SK-N-SH (cell line): ENCODE measurements around the gene SLC22A23. TPM values are rescaled to one million over a fixed set of nuclear protein-coding genes. Genes with fewer than 3 reads are reported as not detected.
"Not testable (repeated sequence)": the region's sequence is repeated elsewhere in the genome, so short reads cannot be mapped to it uniquely, and the experiment has no call there.

Experiments
- CTCF ChIA-PET: fragments of 300-600, 350-600 bp; formaldehyde crosslinking; extraction: SDS; loops from one replicate; lab custom pipeline; 2021; lab: Yijun Ruan, JAX
- POLR2A ChIA-PET: fragments of 350-600 bp; sonication (Branson Sonifier 250); formaldehyde crosslinking; extraction: SDS; loops from one replicate; lab custom pipeline; 2020; ENCODE audit warnings: antibody characterized with exemption, inconsistent platforms; lab: Yijun Ruan, JAX
- DNase-seq: peaks from one replicate; pipeline ENCODE4 v3.0.0; 2012
- H2AFZ ChIP-seq: fragments of 200-600 bp; sonication (generic); 2 replicates; pipeline ENCODE4 v1.8.1; 2016; ENCODE audit warnings: antibody characterized with exemption, mild to moderate bottlenecking, low read depth
- H3F3A ChIP-seq: fragments of 200-600 bp; sonication (generic); replicated peaks from 2 replicates; pipeline ENCODE3; 2016; ENCODE audit warnings: antibody characterized with exemption, mild to moderate bottlenecking; ENCODE audit not compliant: insufficient read depth
- H3K27ac ChIP-seq, 2 experiments: fragments of 200-500 bp in 1 of 2; fragments of 200-600 bp in 1 of 2; sonication (Bioruptor generic) in 1 of 2; sonication (generic), shearing (Covaris generic) in 1 of 2; 2 replicates each; pipeline versions ENCODE4 v1.5.1 to v1.6.1; 2014 to 2016; ENCODE audit warnings: low read depth in 2 of 2, inconsistent platforms in 1 of 2, low read length in 1 of 2, mild to moderate bottlenecking in 1 of 2, mixed read lengths in 1 of 2
- H3K27me3 ChIP-seq: fragments of 200-600 bp; sonication (generic), shearing (Covaris generic); 2 replicates; pipeline ENCODE4 v1.6.1; 2016; ENCODE audit warnings: mixed run types; ENCODE audit not compliant: insufficient read depth
- H3K36me3 ChIP-seq, 2 experiments: fragments of 200-500 bp in 1 of 2; fragments of 200-600 bp in 1 of 2; sonication (Bioruptor generic) in 1 of 2; sonication (generic) in 1 of 2; replicated peaks in 1 of 2; 2 replicates each; pipeline versions ENCODE3 to v1.5.1; 2014 to 2016; ENCODE audit warnings: low read length in 1 of 2, mild to moderate bottlenecking in 1 of 2; ENCODE audit not compliant: insufficient read depth in 2 of 2, control insufficient read depth in 1 of 2
- H3K4me1 ChIP-seq, 2 experiments: fragments of 200-500 bp in 1 of 2; fragments of 200-600 bp in 1 of 2; sonication (Bioruptor generic) in 1 of 2; sonication (generic), shearing (Covaris generic) in 1 of 2; 2 replicates each; pipeline versions ENCODE4 v1.5.1 to v1.6.1; 2014 to 2016; ENCODE audit warnings: low read depth in 1 of 2, low read length in 1 of 2, mixed run types in 1 of 2; ENCODE audit not compliant: insufficient read depth in 2 of 2, control insufficient read depth in 1 of 2
- H3K4me2 ChIP-seq: fragments of 200-600 bp; sonication (generic), shearing (Covaris generic); 2 replicates; pipeline ENCODE4 v1.6.1; 2017; ENCODE audit warnings: mixed run types
- H3K4me3 ChIP-seq, 2 experiments: fragments of 200-500 bp in 1 of 2; fragments of 200-600 bp in 1 of 2; sonication (Bioruptor generic) in 1 of 2; sonication (generic), shearing (Covaris generic) in 1 of 2; 2 replicates each; pipeline versions ENCODE4 v1.5.1 to v1.8.1; 2014 to 2016; ENCODE audit warnings: low read depth in 2 of 2, inconsistent platforms in 1 of 2, low read length in 1 of 2, mild to moderate bottlenecking in 1 of 2, mixed read lengths in 1 of 2, moderate library complexity in 1 of 2
- H3K79me2 ChIP-seq: fragments of 200-600 bp; sonication (generic); 2 replicates; pipeline ENCODE4 v1.8.1; 2017; ENCODE audit warnings: mild to moderate bottlenecking; ENCODE audit not compliant: insufficient read depth
- H3K9ac ChIP-seq: fragments of 200-600 bp; sonication (generic); 2 replicates; pipeline ENCODE4 v1.6.1; 2017; ENCODE audit warnings: mixed run types
- H3K9me2 ChIP-seq: fragments of 200-600 bp; sonication (generic); 2 replicates; pipeline ENCODE4 v1.6.1; 2017; ENCODE audit warnings: mixed run types
- H3K9me3 ChIP-seq: fragments of 200-600 bp; sonication (generic); 2 replicates; pipeline ENCODE4 v1.6.1; 2017; ENCODE audit warnings: mixed run types, mild to moderate bottlenecking, moderate library complexity
- H4K20me1 ChIP-seq: fragments of 200-600 bp; sonication (generic); 2 replicates; pipeline ENCODE4 v1.6.1; 2017; ENCODE audit warnings: mild to moderate bottlenecking, mixed run types; ENCODE audit not compliant: insufficient read depth
- FOXM1 ChIP-seq: IDR thresholded peaks from 2 replicates; pipeline ENCODE4 v1.4.0; 2012; ENCODE audit warnings: low read depth, mild to moderate bottlenecking
- MEF2A ChIP-seq: IDR thresholded peaks from 2 replicates; pipeline ENCODE4 v1.4.0; 2012; ENCODE audit warnings: low read depth, borderline replicate concordance
- MXI1 ChIP-seq: IDR thresholded peaks from 2 replicates; pipeline ENCODE4 v1.6.1; 2012; ENCODE audit warnings: mild to moderate bottlenecking, low read depth, low read length, improper control_type of control experiment
- RFX5 ChIP-seq: IDR thresholded peaks from 2 replicates; pipeline ENCODE4 v1.6.1; 2012; ENCODE audit warnings: mild to moderate bottlenecking, improper control_type of control experiment, low read length
- TAF1 ChIP-seq: IDR thresholded peaks from 2 replicates; pipeline ENCODE4 v1.6.1; 2012; ENCODE audit warnings: low read depth, mild to moderate bottlenecking, low read length, moderate library complexity, borderline replicate concordance
- WGBS: methylation state at CpG from one replicate; pipeline ENCODE4 v1.1.6; 2017; ENCODE audit warnings: low lambda C conversion rate; 5-methylcytosine and 5-hydroxymethylcytosine counted together
- polyA plus RNA-seq, 3 experiments: library from polyadenylated mRNA; depleted of rRNA; stranded (reverse); fragments of >200 nt; gene quantifications; 2 replicates each; pipeline ENCODE4 v1.2.3, GENCODE V29; 2012
- TF ChIP-seq, protein P1 (sequence below): IDR thresholded peaks from 2 replicates; pipeline ENCODE4; 2012
- TF ChIP-seq, protein P2 (sequence below): fragments of 150-350 bp; IDR thresholded peaks from 2 replicates; pipeline ENCODE4 v1.6.1; 2016; ENCODE audit warnings: mild to moderate bottlenecking, low read depth, low read length
- TF ChIP-seq, protein P3 (sequence below): IDR thresholded peaks from 2 replicates; pipeline ENCODE4 v1.4.0; 2012; ENCODE audit warnings: low read depth, borderline replicate concordance
- TF ChIP-seq, protein P4 (sequence below): IDR thresholded peaks from 2 replicates; pipeline ENCODE4 v1.4.0; 2012; ENCODE audit warnings: low read depth

Gene SLC22A23
- polyA plus RNA-seq, 1 of the 3 experiments (the other 2 are of a cell fraction): not detected

DNA sequence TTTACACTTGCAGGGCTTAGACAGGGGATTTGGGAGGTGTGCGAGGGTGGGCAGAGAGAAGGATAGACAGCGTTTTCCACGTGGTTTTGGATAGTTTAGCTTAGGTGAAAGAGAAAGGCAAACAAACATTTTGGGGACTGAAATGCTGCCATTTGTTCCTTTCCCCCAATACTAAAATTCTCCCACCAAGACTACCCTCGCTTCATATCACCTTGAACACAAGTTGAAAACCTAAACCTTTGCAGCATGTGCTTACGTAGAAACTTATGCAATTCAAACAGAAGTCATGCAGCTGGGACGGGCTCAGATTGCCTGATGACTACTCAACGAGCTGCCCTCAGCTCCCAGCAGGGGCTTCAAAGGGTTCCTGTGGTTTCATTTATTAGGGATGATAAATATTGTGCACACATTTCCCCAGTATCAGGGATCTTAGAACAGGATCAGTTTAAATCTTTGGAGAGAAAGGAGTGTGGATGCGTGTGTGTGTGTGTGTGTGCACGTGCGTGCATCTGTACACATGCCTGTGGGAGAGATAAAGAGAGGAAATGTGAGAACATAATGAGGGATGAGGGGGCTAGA is 77.3 kb downstream of the SLC22A23 start:
- peaks cover 18% of the 10 kb centered on the region for H3K27me3 ChIP-seq
- H3K9me3 ChIP-seq: no peaks in the 10 kb centered on the region
- no peak overlapping the region for H2AFZ ChIP-seq
- no peaks in the 10 kb centered on the region for H3K36me3 ChIP-seq
- no peaks in the 10 kb centered on the region for H3K9me2 ChIP-seq
- no peak overlapping the region for H3K27ac ChIP-seq
- no peaks in the 10 kb centered on the region for H3K4me1 ChIP-seq
- 46% methylated on average over 10 of the region's 10 CpGs for WGBS
- H3K4me2 ChIP-seq: no peak overlapping the region
- no peak for TF ChIP-seq MXI1
- TF ChIP-seq TAF1: no peak
- no peak for TF ChIP-seq MEF2A
- TF ChIP-seq RFX5: no peak
- TF ChIP-seq, protein P1, sequence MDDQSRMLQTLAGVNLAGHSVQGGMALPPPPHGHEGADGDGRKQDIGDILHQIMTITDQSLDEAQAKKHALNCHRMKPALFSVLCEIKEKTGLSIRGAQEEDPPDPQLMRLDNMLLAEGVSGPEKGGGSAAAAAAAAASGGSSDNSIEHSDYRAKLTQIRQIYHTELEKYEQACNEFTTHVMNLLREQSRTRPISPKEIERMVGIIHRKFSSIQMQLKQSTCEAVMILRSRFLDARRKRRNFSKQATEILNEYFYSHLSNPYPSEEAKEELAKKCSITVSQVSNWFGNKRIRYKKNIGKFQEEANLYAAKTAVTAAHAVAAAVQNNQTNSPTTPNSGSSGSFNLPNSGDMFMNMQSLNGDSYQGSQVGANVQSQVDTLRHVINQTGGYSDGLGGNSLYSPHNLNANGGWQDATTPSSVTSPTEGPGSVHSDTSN: no peak
- TF ChIP-seq, protein P2, sequence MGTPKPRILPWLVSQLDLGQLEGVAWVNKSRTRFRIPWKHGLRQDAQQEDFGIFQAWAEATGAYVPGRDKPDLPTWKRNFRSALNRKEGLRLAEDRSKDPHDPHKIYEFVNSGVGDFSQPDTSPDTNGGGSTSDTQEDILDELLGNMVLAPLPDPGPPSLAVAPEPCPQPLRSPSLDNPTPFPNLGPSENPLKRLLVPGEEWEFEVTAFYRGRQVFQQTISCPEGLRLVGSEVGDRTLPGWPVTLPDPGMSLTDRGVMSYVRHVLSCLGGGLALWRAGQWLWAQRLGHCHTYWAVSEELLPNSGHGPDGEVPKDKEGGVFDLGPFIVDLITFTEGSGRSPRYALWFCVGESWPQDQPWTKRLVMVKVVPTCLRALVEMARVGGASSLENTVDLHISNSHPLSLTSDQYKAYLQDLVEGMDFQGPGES: no peak
- no peak for TF ChIP-seq FOXM1
- TF ChIP-seq, protein P3, sequence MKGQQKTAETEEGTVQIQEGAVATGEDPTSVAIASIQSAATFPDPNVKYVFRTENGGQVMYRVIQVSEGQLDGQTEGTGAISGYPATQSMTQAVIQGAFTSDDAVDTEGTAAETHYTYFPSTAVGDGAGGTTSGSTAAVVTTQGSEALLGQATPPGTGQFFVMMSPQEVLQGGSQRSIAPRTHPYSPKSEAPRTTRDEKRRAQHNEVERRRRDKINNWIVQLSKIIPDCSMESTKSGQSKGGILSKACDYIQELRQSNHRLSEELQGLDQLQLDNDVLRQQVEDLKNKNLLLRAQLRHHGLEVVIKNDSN: no peak
- TF ChIP-seq, protein P4, sequence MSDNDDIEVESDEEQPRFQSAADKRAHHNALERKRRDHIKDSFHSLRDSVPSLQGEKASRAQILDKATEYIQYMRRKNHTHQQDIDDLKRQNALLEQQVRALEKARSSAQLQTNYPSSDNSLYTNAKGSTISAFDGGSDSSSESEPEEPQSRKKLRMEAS: no peak
- H3K4me3 ChIP-seq: no peak overlapping the region
- ChIA-PET POLR2A (no interaction called here), CTCF (no interaction called here)
- no peak overlapping the region for H3K9ac ChIP-seq
- no peaks in the 10 kb centered on the region for H3F3A ChIP-seq
- H3K79me2 ChIP-seq: no peaks in the 10 kb centered on the region
- no peaks in the 10 kb centered on the region for H4K20me1 ChIP-seq
- no peak for DNase-seq

DNA sequence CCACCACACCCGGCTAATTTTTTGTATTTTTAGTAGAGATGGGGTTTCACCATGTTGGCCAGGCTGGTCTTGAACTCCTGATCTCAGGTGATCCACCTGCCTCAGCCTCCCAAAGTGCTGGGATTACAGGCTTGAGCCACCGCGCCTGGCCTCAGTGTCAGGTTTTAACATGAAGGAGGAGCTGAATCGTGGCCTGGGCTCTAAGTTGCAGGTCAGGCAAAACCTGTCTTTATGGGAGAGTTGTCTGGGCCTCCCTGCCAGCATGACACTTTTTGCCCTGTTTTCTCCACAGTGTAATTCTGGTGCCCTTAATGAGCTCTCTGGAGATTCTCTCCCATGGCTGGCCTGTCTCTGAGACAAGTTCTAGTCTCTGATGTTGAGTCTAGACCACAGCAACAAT is 78.0 kb downstream of the SLC22A23 start:
- CTCF ChIA-PET, H4K20me1 ChIP-seq, POLR2A ChIA-PET, H3K27ac ChIP-seq, H3K4me2 ChIP-seq, H3K9me3 ChIP-seq, H2AFZ ChIP-seq, H3K79me2 ChIP-seq, H3K36me3 ChIP-seq, H3F3A ChIP-seq, H3K9me2 ChIP-seq, H3K4me3 ChIP-seq, DNase-seq, H3K9ac ChIP-seq, H3K4me1 ChIP-seq: not testable (repeated sequence)
- 63% methylated on average over 4 of the region's 4 CpGs for WGBS
- H3K27me3 ChIP-seq: peaks cover 18% of the 10 kb centered on the region

DNA sequence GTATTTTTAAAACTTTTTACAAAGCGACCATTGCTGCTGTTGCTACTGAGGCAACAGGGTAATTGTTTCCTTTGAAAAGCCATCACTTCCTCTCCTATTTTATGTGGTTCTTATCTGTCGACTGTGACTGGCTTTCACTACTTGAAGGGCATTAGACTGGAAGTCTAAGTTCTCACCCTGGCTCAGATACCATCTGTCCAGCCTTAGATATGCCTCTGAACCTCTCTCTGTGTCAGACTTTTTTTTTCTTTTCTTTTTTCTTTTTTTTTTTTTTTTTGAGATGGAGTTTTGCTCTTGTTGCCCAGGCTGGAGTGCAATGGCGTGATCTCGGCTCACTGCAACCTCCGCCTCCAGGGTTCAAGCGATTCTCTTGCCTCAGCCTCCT is 78.5 kb downstream of the SLC22A23 start:
- H3K9me2 ChIP-seq, POLR2A ChIA-PET, H3K9ac ChIP-seq, H3K36me3 ChIP-seq, H3F3A ChIP-seq, H3K27ac ChIP-seq, H3K9me3 ChIP-seq, DNase-seq, H3K4me1 ChIP-seq, H2AFZ ChIP-seq, H4K20me1 ChIP-seq, H3K4me2 ChIP-seq, H3K79me2 ChIP-seq, H3K4me3 ChIP-seq, CTCF ChIA-PET: not testable (repeated sequence)
- WGBS: 66% methylated on average over 6 of the region's 6 CpGs
- peaks cover 18% of the 10 kb centered on the region for H3K27me3 ChIP-seq
